GM19328 (cell line): ENCODE measurements around the gene GADD45A.
A peak's percentile ranks its signal among the peaks of the same experiment; 100 is the strongest.

Source experiments
- ATAC-seq: cut with Tn5 transposase; IDR thresholded peaks from one replicate; pipeline ENCODE4 v1.9.1; 2021; ENCODE audit warnings: mild to moderate bottlenecking, moderate library complexity; ENCODE audit not compliant: unreplicated experiment

The GADD45A gene

GRCh38 chr1:67666636-67667035 lies 18.4 kb upstream of the GADD45A start:
- ATAC-seq = no peak

- ATAC-seq = no peak
Observed at GRCh38 chr1:67668660-67669059, 16.3 kb upstream of the GADD45A start.

DNA sequence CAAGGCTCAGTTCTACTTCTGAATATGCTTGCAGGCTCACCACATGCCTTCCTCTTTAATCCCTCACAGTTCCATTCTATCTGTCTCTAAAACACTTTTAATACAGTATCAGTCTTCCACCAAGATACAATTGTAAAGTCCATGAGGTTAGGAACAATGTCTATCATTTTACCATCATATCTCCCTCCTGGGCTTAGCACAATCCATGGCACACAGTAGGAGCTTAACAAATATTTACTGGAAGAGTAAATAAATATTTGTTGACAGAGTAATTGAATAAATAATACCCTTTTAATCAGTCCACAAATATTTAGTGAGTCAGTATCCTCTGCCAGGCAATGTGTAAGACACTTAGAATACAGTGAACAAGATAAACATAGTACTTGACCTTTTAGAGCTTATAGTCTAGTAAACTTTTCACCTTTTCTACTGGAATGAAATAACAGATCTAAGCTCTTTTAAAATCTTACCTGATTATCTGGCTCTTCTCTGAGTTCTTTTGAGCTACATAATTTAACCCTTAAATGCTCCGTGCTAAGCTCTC lies 12.7 kb upstream of the GADD45A start:
- ATAC-seq = no peak

- no peak for ATAC-seq
Observed at GRCh38 chr1:67673468-67674201, 11.4 kb upstream of the GADD45A start.

GRCh38 chr1:67674260-67675011 lies 10.6 kb upstream of the GADD45A start:
- ATAC-seq = no peak

GRCh38 chr1:67675800-67676199 lies 9.2 kb upstream of the GADD45A start:
- ATAC-seq = no peak

GRCh38 chr1:67676287-67676686 lies 8.7 kb upstream of the GADD45A start:
- no peak for ATAC-seq

DNA sequence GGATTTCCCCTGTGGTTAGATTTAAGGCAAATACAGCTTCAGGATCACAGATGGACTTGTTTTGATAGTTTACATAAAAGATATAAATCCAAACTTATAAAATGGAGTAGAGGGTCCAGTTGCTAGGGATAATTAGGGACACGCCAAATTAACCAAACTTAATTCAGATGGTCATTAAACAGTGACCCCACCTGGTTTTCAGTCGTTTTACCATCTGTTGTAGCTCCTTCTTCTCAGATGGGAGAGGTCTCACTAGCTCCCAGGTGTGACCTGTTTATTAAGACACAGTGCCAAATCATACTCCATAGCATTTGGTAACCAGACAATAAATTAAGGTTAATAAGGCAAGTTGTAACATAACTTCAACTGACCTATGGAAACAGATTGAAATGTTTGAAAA lies 8.1 kb upstream of the GADD45A start:
- ATAC-seq = no peak

DNA sequence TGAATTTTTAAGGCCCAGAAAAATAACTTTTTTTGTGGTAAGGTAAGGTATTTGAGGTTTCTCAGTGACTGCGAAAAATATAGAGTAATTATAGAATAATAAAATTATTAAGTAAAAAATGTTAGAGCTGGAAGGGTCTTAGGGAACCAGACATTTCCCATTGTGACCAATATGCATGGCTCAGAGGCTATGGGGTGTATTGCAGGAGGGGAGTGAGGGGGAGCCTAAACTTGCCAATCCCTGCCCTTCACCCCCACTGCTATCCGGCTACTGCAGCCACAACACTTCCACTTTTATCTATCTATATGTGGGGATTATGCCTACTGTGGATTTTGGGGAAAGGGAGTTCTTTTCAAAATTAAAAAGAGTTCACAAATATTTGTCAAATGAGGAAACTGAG lies 7.6 kb upstream of the GADD45A start:
- ATAC-seq = no peak

DNA sequence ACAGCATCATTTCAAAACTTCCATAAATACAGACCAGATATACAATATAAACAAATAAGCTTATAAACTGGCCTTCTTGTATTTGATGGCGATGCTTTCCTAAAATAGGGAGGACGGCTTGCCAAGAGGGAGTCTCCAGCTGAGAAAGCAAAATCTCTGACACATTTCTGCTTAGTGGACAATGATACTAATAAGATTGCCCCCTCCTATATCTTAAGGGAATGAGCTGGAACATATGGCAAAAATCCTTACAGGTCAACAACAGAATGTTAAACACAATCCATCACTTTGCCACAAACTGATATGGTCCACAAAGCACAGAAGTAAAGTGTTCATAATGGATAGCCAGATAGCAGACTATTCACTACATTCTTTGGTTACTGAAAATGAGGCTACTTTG lies 7.1 kb upstream of the GADD45A start:
- no peak for ATAC-seq

DNA sequence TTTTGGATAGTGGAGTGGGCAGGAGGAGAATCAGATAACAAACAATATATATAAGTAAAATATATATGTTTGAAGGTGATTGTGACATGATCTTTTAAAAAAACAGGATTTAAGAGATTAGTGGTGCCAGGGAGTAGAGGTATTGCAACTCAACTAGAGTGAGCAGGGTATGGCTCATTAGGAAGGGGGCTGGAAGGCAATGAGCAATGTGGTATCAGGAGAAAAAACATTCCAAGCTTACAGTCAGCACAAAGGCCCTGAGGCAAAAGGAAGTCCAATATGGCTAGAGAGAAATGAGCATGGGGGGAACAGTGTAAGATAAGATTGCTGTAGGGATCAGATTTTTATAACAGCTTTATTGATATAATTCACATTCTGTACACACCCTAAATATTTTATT lies 5.3 kb upstream of the GADD45A start:
- no peak for ATAC-seq

- no peak for ATAC-seq
Observed at GRCh38 chr1:67680486-67680885, 4.5 kb upstream of the GADD45A start.

- ATAC-seq = no peak
Observed at GRCh38 chr1:67682659-67683197, 2.3 kb upstream of the GADD45A start.

GRCh38 chr1:67683316-67683715 lies 1.7 kb upstream of the GADD45A start:
- no peak for ATAC-seq

GRCh38 chr1:67683766-67684525 lies 1.1 kb upstream of the GADD45A start:
- ATAC-seq = no peak

DNA sequence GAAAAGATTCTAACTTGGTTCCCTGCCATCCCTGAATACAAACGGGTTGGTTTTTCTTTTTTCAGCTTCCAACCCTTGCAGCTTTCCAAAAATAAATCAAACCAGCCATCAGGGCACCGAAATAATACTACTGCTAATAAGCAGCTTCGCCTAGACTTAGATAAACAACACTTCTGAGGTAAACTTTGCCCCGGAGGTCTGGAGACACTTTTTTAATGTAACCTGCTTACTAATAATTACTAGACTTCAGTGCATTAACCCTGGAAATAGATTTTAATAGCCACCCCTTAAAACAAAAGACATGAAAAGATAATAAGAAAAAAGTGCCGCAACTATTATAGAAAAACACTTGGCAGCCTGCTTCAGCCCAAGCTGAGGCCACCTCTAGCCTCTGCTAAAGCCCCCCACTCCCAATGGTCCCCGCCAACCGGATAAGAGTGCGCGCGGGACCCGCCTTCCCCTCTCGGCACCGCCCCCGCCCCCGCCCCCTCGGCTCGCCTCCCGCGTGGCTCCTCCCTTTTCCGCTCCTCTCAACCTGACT lies 405 bp upstream of the GADD45A start:
- ATAC-seq = no peak

DNA sequence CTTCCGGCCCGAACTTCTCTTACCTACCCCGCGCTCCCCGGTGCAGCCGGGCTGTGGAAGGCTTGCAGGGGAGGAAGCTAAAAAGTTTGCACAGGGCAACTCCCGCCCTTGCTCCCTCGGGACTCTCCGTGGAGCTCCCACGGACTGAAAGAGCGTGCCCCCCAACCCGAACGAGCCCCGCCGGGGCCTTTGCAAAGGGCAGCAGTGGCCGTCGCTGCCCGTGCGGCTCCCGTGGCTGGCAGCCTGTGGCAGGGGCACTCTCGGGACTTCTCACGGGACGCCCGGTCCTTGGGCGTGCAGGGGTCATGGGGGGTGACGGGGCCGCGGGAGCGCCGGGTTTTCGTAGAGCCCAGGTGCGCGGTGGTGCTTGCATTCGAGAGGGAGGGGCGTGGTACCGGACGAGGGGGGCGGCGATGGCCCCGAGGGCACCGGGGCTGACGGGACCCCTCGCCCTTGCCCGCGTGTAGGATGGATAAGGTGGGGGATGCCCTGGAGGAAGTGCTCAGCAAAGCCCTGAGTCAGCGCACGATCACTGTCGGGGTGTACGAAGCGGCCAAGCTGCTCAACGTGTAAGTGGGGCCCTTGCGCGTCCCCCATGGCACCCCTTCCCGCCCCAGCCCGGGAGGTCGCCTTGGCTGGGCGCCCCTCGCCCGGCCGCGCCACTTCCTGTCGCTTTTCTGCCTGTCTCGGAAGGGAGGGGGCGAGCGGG lies 711 bp downstream of the GADD45A start:
- ATAC-seq = peak; percentile 10

DNA sequence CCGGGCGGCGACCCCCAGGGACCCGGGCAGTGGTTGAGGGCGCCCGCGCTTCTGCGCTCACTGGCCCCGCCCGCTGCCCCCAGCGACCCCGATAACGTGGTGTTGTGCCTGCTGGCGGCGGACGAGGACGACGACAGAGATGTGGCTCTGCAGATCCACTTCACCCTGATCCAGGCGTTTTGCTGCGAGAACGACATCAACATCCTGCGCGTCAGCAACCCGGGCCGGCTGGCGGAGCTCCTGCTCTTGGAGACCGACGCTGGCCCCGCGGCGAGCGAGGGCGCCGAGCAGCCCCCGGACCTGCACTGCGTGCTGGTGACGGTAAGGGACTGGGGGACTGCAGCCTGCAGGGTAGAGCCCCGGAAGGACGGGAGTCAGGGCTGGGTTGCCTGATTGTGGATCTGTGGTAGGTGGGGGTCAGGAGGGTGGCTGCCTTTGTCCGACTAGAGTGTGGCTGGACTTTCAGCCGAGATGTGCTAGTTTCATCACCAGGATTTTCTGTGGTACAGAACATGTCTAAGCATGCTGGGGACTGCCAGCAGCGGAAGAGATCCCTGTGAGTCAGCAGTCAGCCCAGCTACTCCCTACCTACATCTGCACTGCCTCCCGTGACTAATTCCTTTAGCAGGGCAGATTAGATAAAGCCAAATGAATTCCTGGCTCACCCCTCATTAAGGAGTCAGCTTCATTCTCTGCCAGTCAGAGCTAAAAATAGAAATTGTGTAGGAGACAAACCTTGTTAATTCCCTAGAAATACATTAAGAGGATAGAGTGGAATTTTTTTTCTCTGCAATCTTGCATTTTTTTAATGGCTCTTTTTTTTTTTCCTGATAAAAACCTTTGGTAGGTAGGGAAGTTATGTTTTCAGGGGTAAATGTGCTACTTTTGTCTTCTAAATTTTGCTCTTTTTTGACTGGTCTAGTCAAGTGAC lies 1.5 kb downstream of the GADD45A start:
- ATAC-seq = peak; percentile 29

DNA sequence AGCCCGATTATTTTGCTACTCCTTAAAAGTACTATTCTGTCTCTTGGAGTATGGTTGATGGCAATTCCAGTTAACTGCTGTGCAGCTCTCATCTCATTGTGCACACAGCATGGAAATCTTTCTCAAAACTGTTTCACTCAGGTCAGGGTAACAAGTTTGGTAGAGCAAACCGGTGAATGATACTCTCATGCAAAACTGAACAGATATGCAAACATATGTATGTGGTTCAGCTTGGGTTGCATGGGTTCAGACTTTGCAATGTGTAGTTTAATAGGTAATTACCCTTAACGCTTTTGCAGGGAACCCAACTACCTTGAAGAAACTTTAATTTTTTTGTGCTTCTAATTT lies 2.2 kb downstream of the GADD45A start:
- ATAC-seq = no peak
